SK-N-SH treated with all-trans-retinoic acid at 6 μM for 48 hours (cell line): ENCODE data around the gene ZNF274.
"Not testable (repeated sequence)": the region's sequence is repeated elsewhere in the genome, so short reads cannot be mapped to it uniquely, and the experiment has no call there.

ENCODE experiments used
- ATAC-seq: fragments of 200-7000 bp; cut with Tn5 transposase; 3 replicates; pipeline ENCODE4 v1.9.1; 2020; ENCODE audit warnings: mild to moderate bottlenecking, moderate library complexity
- ARNTL ChIP-seq: fragments of 450-650 bp; formaldehyde crosslinking; IDR thresholded peaks from 2 replicates; pipeline ENCODE4 v1.5.0; 2020; ENCODE audit warnings: low read depth, mild to moderate bottlenecking, moderate library complexity, borderline replicate concordance
- BACH2 ChIP-seq: fragments of 250-450 bp; sonication (Bioruptor Pico); IDR thresholded peaks from 2 replicates; pipeline ENCODE4 v1.9.0; 2021; ENCODE audit warnings: mild to moderate bottlenecking, borderline replicate concordance
- CSDC2 ChIP-seq: fragments of 250-450 bp; sonication (Bioruptor Pico); IDR thresholded peaks from 2 replicates; pipeline ENCODE4 v1.5.0; 2020; ENCODE audit warnings: mild to moderate bottlenecking, moderate library complexity
- ESRRG ChIP-seq: fragments of 250-450 bp; sonication (Bioruptor Pico); IDR thresholded peaks from 2 replicates; pipeline ENCODE4 v1.6.1; 2021; ENCODE audit warnings: mild to moderate bottlenecking
- GLIS3 ChIP-seq: fragments of 250-450 bp; sonication (Bioruptor Pico); IDR thresholded peaks from 2 replicates; pipeline ENCODE4 v1.5.0; 2020; ENCODE audit warnings: mild to moderate bottlenecking, moderate library complexity
- ISL1 ChIP-seq: fragments of 250-450 bp; sonication (Bioruptor Pico); IDR thresholded peaks from 2 replicates; pipeline ENCODE4 v2.1.2; 2022; ENCODE audit warnings: mild to moderate bottlenecking, moderate library complexity
- OSR1 ChIP-seq: fragments of 250-450 bp; sonication (Bioruptor Pico); IDR thresholded peaks from 2 replicates; pipeline ENCODE4 v1.8.0; 2022; ENCODE audit warnings: moderate library complexity, mild to moderate bottlenecking, inconsistent platforms
- POU6F1 ChIP-seq: fragments of 250-450 bp; sonication (Bioruptor Pico); IDR thresholded peaks from 2 replicates; pipeline ENCODE4 v1.8.0; 2021; ENCODE audit warnings: low read depth, mild to moderate bottlenecking, moderate library complexity, borderline replicate concordance
- PPARA ChIP-seq: fragments of 250-450 bp; sonication (Bioruptor Pico); IDR thresholded peaks from 2 replicates; pipeline ENCODE4 v1.5.0; 2020; ENCODE audit warnings: mild to moderate bottlenecking, borderline replicate concordance
- SNAI2 ChIP-seq: fragments of 250-450 bp; sonication (Bioruptor Pico); IDR thresholded peaks from 2 replicates; pipeline ENCODE4 v1.5.0; 2020; ENCODE audit warnings: mild to moderate bottlenecking, moderate library complexity
- TOX ChIP-seq: fragments of 250-450 bp; sonication (Bioruptor Pico); IDR thresholded peaks from 2 replicates; pipeline ENCODE4 v1.8.0; 2021; ENCODE audit warnings: mild to moderate bottlenecking, moderate library complexity, borderline replicate concordance
- ZFP3 ChIP-seq: fragments of 250-450 bp; sonication (Bioruptor Pico); IDR thresholded peaks from 2 replicates; pipeline ENCODE4 v1.5.0; 2020; ENCODE audit warnings: mild to moderate bottlenecking, moderate library complexity
- ZNF565 ChIP-seq: fragments of 450-650 bp; formaldehyde crosslinking; conservative IDR thresholded peaks from 2 replicates; pipeline ENCODE4 v1.5.0; 2020; ENCODE audit warnings: low read depth, mild to moderate bottlenecking, moderate library complexity
- ZNF70 ChIP-seq: fragments of 450-650 bp; formaldehyde crosslinking; IDR thresholded peaks from 2 replicates; pipeline ENCODE4 v1.5.0; 2020; ENCODE audit warnings: mild to moderate bottlenecking, moderate library complexity
- ZNF8 ChIP-seq: fragments of 450-650 bp; formaldehyde crosslinking; IDR thresholded peaks from 2 replicates; pipeline ENCODE4 v1.5.0; 2020; ENCODE audit warnings: mild to moderate bottlenecking, moderate library complexity
- TF ChIP-seq, protein P1 (sequence below): fragments of 250-450 bp; sonication (Bioruptor Pico); IDR thresholded peaks from 2 replicates; pipeline ENCODE4 v1.8.0; 2020; ENCODE audit warnings: mild to moderate bottlenecking, moderate library complexity, borderline replicate concordance
- TF ChIP-seq, protein P2 (sequence below): fragments of 250-450 bp; sonication (Bioruptor Pico); IDR thresholded peaks from 2 replicates; pipeline ENCODE4 v1.5.0; 2020; ENCODE audit warnings: mild to moderate bottlenecking, moderate library complexity
- TF ChIP-seq, protein P3 (sequence below): fragments of 250-450 bp; sonication (Bioruptor Pico); IDR thresholded peaks from 2 replicates; pipeline ENCODE4 v1.5.1; 2020; ENCODE audit warnings: low read depth, mild to moderate bottlenecking, moderate library complexity

ZNF274 gene

DNA sequence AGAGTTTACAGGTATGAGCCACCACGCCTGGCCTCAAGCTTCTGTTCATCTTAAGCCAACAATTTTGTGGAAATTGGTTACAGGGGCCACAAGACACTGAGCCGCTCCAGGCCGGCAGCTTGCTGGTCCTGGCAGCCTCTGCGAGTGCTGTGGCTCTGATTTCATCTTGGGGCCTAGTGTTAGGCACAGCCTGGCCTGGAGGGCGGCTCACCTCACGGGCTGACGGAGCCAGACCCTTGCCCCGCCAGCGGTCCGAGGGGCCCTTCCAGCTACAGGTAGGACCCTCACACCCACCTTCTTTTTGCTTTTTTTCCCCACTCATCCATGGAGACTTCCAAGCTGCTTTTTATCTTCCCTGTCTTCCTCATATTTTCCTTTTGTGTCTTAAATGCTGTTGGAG, 54.5 kb downstream of the ZNF274 start:
- no peak for ATAC-seq
- TF ChIP-seq BACH2 (CRISPR knock-in tag) (no peak), OSR1 (CRISPR knock-in tag) (no peak), SNAI2 (CRISPR knock-in tag) (no peak), ZNF565 (no peak)
- TF ChIP-seq, protein P1, sequence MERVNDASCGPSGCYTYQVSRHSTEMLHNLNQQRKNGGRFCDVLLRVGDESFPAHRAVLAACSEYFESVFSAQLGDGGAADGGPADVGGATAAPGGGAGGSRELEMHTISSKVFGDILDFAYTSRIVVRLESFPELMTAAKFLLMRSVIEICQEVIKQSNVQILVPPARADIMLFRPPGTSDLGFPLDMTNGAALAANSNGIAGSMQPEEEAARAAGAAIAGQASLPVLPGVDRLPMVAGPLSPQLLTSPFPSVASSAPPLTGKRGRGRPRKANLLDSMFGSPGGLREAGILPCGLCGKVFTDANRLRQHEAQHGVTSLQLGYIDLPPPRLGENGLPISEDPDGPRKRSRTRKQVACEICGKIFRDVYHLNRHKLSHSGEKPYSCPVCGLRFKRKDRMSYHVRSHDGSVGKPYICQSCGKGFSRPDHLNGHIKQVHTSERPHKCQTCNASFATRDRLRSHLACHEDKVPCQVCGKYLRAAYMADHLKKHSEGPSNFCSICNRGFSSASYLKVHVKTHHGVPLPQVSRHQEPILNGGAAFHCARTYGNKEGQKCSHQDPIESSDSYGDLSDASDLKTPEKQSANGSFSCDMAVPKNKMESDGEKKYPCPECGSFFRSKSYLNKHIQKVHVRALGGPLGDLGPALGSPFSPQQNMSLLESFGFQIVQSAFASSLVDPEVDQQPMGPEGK (CRISPR knock-in tag), result no peak

GRCh38 chr19:58243351-58243750, 60.5 kb downstream of the ZNF274 start:
- no peak for ATAC-seq
- TF ChIP-seq SNAI2 (CRISPR knock-in tag) (no peak), ISL1 (CRISPR knock-in tag) (no peak), CSDC2 (CRISPR knock-in tag) (no peak), ZNF8 (no peak), ZNF70 (CRISPR knock-in tag) (no peak), OSR1 (CRISPR knock-in tag) (no peak), POU6F1 (CRISPR knock-in tag) (no peak), GLIS3 (no peak), ZFP3 (CRISPR knock-in tag) (no peak)
- TF ChIP-seq, all 23 proteins: peak for 0

DNA sequence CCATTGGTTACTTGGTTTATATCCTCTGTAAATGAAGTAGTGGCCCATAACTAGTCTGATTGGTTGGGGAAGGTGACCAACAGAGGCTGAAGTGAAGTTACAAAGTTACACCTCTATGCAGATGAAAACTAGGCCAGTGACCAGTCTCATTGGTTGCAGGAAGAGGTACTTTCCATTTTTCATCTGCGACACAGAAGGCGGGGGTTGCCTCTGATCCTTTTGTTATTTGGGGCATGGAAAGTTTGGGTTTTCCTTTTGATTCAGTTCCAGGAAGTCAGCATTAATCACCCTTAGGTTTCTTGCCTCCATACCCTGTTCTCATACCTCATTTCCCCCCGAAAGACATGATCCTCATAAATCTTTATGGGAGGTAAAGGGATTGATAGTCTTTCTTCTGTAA, 66.0 kb downstream of the ZNF274 start:
- ATAC-seq, result no peak
- TF ChIP-seq, protein P2, sequence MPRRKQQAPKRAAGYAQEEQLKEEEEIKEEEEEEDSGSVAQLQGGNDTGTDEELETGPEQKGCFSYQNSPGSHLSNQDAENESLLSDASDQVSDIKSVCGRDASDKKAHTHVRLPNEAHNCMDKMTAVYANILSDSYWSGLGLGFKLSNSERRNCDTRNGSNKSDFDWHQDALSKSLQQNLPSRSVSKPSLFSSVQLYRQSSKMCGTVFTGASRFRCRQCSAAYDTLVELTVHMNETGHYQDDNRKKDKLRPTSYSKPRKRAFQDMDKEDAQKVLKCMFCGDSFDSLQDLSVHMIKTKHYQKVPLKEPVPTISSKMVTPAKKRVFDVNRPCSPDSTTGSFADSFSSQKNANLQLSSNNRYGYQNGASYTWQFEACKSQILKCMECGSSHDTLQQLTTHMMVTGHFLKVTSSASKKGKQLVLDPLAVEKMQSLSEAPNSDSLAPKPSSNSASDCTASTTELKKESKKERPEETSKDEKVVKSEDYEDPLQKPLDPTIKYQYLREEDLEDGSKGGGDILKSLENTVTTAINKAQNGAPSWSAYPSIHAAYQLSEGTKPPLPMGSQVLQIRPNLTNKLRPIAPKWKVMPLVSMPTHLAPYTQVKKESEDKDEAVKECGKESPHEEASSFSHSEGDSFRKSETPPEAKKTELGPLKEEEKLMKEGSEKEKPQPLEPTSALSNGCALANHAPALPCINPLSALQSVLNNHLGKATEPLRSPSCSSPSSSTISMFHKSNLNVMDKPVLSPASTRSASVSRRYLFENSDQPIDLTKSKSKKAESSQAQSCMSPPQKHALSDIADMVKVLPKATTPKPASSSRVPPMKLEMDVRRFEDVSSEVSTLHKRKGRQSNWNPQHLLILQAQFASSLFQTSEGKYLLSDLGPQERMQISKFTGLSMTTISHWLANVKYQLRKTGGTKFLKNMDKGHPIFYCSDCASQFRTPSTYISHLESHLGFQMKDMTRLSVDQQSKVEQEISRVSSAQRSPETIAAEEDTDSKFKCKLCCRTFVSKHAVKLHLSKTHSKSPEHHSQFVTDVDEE (CRISPR knock-in tag), result no peak
- no peak for TF ChIP-seq ESRRG (CRISPR knock-in tag)

DNA sequence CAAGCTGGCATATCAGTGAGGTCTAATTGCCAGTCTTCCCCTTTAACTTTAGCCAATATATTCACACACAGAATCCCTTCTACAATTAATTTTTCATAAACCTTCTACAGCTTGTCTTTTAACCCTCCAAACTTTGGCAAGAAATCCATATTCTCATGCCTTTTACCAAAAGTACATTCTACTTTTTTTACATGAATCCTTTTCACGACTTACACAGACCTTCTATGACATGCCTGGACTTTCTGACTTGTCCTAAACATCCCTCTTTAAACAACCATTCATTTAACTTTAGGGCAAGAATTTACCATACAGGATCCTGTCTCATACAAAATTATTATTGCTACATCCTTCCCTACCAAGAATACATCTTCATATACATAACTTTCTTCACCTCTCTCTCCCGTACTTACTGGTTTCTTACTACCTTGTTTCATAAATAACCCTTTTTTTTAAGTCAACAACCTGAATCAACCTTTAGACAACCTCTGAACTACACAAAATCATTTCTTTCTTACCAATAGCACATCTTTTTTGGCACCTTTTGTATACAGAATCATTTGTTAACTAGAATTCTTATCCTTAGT, 69.3 kb downstream of the ZNF274 start:
- no peak for ATAC-seq
- TF ChIP-seq SNAI2 (CRISPR knock-in tag) (no peak), OSR1 (CRISPR knock-in tag) (no peak), BACH2 (CRISPR knock-in tag) (no peak), ZNF565 (no peak), GLIS3 (no peak), ZFP3 (CRISPR knock-in tag) (no peak), PPARA (CRISPR knock-in tag) (no peak), ARNTL (CRISPR knock-in tag) (no peak)
- TF ChIP-seq, protein P3, sequence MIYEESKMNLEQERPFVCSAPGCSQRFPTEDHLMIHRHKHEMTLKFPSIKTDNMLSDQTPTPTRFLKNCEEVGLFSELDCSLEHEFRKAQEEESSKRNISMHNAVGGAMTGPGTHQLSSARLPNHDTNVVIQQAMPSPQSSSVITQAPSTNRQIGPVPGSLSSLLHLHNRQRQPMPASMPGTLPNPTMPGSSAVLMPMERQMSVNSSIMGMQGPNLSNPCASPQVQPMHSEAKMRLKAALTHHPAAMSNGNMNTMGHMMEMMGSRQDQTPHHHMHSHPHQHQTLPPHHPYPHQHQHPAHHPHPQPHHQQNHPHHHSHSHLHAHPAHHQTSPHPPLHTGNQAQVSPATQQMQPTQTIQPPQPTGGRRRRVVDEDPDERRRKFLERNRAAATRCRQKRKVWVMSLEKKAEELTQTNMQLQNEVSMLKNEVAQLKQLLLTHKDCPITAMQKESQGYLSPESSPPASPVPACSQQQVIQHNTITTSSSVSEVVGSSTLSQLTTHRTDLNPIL (CRISPR knock-in tag), result no peak

DNA sequence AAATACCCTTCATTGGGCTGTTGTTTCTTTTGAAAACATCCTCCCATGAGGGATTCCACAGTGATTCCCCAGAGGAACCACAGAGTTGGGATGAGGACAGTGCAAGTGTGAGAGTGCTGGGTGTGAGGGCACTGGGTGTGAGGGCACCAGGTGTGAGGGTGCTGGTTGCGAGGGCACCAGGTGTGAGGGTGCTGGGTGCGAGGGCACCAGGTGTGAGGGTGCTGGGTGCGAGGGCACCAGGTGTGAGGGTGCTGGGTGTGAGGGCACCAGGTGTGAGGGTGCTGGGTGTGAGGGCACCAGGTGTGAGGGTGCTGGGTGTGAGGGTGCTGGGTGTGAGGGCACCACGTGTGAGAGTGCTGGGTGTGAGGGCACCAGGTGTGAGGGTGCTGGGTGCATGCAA, 75.4 kb downstream of the ZNF274 start:
- ATAC-seq, result not testable (repeated sequence)

GRCh38 chr19:58261600-58261967, 78.7 kb downstream of the ZNF274 start:
- TF ChIP-seq ISL1 (CRISPR knock-in tag), result no peak
- TF ChIP-seq POU6F1 (CRISPR knock-in tag), result no peak
- no peak for TF ChIP-seq ZNF8
- no peak for TF ChIP-seq ZNF565
- no peak for TF ChIP-seq BACH2 (CRISPR knock-in tag)
- no peak for TF ChIP-seq TOX (CRISPR knock-in tag)
- ATAC-seq, result no peak
